ENCODE measurements around the gene TAS2R42.

The TAS2R42 gene, protein sequence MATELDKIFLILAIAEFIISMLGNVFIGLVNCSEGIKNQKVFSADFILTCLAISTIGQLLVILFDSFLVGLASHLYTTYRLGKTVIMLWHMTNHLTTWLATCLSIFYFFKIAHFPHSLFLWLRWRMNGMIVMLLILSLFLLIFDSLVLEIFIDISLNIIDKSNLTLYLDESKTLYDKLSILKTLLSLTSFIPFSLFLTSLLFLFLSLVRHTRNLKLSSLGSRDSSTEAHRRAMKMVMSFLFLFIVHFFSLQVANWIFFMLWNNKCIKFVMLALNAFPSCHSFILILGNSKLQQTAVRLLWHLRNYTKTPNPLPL

GRCh38 chr12:11186837-11187236 is at the start of gene TAS2R42:
TSS of gene TAS2R42 (minus strand) at chr12:11186937. CDS start at chr12:11186937, 0 bp downstream.
- in situ Hi-C loops (cut with MboI; ENCODE audit: low sequenced_read_pairs), result no loop called here

- in situ Hi-C loops (cut with MboI; ENCODE audit: low sequenced_read_pairs), result no loop called here
These were observed 46.8 kb upstream of the TAS2R42 start for GRCh38 chr12:11233532-11233931.

GRCh38 chr12:11228296-11228879 is 41.7 kb upstream of the TAS2R42 start:
- in situ Hi-C loops (cut with MboI; ENCODE audit: low sequenced_read_pairs), result no loop called here

GRCh38 chr12:11227373-11227772 is 40.6 kb upstream of the TAS2R42 start:
- in situ Hi-C loops (cut with MboI; ENCODE audit: low sequenced_read_pairs), result no loop called here

- in situ Hi-C loops (cut with MboI; ENCODE audit: low sequenced_read_pairs), result no loop called here
These were observed 22.4 kb upstream of the TAS2R42 start for GRCh38 chr12:11209113-11209512.

DNA sequence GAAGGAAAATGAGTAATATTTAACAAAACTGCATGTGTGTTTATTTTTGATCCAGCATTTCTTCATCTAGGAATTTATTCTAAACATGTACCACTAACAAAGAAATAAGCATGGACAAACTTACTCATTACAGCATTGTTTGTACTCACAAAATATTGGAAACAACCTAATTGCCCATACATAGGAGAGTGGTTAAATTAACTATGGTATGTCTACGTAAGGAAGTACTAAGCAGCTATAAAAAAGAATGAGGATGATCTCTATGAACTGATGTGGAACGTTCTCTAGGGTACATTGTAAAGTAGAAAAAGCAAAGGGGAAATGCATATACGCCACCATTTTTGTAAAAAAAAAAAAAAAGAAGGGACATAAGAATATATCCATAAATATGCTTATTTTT is 17.4 kb upstream of the TAS2R42 start:
- in situ Hi-C loops (cut with MboI; ENCODE audit: low sequenced_read_pairs), result no loop called here

DNA sequence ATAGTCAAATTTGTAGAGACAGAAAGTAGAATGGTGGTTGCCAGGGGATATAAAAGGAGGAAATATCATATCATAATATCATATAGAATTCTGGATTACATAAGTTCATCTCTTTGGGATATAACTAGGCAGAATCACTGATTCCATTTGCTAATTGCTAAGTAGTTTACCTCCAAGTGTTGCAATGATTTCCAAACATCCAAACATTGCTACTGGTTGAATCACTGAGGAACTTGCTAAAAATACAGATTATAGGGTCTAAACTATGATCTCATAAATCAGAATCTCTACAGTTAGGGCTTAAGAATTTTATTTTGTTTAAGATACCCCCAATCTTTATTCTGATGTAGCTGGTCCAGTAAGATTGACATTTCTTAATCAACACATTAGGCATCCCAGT is 16.1 kb upstream of the TAS2R42 start:
- in situ Hi-C loops (cut with MboI; ENCODE audit: low sequenced_read_pairs), result no loop called here

- in situ Hi-C loops (cut with MboI; ENCODE audit: low sequenced_read_pairs), result no loop called here
These were observed 3.7 kb downstream of the TAS2R42 start for GRCh38 chr12:11183011-11183410.

DNA sequence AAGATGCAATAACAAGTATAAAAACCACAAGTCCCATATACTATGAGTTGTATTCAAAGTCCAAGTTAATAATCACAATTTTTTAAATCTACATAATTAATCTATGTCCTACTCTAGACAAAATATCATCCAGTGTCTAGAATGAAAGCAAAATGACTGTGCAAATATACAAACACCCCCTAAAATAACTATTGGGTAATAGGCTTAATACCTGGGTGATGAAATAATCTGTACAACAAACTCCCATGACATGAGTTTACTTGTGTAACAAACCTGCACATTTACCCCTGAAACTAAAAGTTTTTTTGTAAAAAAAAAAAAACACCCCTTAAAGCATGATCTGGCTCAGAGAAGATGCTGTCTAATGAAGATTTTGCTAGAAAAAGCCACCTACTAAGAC is 4.2 kb downstream of the TAS2R42 start:
- in situ Hi-C loops (cut with MboI; ENCODE audit: low sequenced_read_pairs), result no loop called here

GRCh38 chr12:11178250-11178649 is 8.5 kb downstream of the TAS2R42 start:
- in situ Hi-C loops (cut with MboI; ENCODE audit: low sequenced_read_pairs), result no loop called here

GRCh38 chr12:11174022-11174421 is 12.7 kb downstream of the TAS2R42 start:
- in situ Hi-C loops (cut with MboI; ENCODE audit: low sequenced_read_pairs), result no loop called here

DNA sequence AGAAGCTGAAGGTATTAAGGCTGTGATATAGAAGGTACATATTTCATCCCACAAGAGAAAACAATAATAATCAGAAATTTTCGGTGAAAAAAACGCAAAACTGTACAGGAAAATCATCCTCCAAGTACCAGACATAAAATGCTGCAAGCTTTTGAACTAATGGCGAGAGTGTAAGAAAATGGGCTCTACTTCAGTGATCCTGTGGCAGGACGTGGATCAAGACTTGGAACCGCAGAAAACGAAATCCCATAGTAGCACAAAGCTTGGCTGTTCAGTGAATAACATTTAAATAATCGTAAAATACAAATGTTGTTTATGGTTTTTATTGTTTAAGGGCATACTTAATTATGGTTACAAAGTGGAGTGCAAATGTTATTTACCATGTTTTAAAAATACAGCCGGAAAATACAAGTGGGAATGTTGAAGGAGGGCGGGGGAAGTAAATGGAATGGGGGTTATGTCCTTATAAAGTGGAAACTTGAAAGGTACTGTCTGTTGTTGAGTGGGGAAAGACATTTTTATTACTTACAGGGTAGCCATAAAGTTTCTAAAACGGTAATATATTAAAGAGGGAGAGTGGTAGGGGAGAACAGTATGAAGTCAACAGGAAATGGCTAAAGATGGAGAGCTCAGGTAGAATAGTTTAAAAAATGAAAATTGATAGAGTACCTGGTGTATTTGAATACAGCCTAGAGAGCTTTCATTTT is 14.6 kb downstream of the TAS2R42 start:
- in situ Hi-C loops (cut with MboI; ENCODE audit: low sequenced_read_pairs), result no loop called here

DNA sequence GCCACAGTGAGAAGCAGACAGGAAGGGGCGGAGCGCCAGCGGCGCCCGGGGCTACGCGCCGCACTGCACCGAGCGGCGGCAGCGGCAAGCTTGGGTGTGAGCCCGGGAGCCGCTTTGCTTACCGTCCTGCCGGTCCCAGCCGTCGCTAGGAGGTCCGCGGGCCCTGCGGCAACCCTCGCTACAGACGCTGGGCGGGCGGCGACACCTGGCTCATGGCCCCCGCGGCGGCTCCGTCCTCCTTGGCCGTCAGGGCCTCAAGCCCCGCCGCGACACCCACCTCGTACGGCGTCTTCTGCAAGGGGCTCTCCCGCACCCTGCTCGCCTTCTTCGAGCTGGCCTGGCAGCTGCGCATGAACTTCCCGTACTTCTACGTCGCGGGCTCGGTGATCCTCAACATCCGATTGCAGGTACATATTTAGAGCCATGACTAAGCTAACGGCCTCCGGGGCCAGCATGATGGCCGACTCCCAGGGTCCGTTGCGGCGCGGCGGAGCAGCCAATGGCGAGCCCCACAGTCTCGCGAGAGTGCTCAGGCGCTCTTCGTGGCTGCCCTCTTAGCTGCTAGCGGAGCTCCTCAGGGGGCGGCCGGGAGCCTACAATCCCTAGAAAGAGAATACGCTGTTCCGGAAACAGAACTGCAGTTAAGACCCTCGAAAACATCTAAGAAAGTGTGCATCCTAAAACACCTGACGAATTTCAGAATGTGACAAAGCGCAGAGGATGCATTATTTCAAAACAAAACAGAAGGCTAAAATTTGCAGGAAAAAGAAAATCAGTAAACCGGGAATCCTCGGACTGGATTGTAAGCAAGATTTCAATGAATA is 15.4 kb downstream of the TAS2R42 start, which contains the start of gene SMIM10L1:
Gene SMIM10L1, plus strand, starts transcription at position 50 of the 824 bp plus-strand sequence. Its CDS starts 163 bp downstream, at position 213.
- in situ Hi-C loops (cut with MboI; ENCODE audit: low sequenced_read_pairs), result no loop called here

- in situ Hi-C loops (cut with MboI; ENCODE audit: low sequenced_read_pairs), result no loop called here
These were observed 16.0 kb downstream of the TAS2R42 start for GRCh38 chr12:11170810-11171144.

GRCh38 chr12:11166300-11166699 is 20.4 kb downstream of the TAS2R42 start:
- in situ Hi-C loops (cut with MboI; ENCODE audit: low sequenced_read_pairs), result no loop called here

DNA sequence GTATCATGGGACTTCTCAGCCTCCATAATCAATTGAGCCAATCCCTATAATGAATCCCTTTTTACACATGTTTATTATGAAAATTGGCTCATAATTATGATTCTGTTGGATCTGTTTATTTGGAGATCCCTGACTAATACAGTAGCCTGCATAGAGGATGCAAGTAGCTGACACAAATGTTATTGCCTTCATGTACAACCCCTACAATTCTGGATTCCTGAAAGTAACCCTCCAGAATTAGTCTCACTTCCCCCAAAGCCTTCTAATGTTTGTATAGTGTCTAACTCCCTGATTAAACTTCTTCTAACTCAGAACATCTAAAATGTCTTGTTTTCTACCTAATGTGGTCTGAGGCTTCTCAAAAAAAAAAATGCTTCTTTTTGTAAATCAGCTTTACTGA is 22.4 kb downstream of the TAS2R42 start:
- in situ Hi-C loops (cut with MboI; ENCODE audit: low sequenced_read_pairs), result no loop called here

- in situ Hi-C loops (cut with MboI; ENCODE audit: low sequenced_read_pairs), result no loop called here
These were observed 24.2 kb downstream of the TAS2R42 start for GRCh38 chr12:11162502-11162901.

GRCh38 chr12:11158885-11159444 is 27.8 kb downstream of the TAS2R42 start:
- in situ Hi-C loops (cut with MboI; ENCODE audit: low sequenced_read_pairs), result no loop called here

DNA sequence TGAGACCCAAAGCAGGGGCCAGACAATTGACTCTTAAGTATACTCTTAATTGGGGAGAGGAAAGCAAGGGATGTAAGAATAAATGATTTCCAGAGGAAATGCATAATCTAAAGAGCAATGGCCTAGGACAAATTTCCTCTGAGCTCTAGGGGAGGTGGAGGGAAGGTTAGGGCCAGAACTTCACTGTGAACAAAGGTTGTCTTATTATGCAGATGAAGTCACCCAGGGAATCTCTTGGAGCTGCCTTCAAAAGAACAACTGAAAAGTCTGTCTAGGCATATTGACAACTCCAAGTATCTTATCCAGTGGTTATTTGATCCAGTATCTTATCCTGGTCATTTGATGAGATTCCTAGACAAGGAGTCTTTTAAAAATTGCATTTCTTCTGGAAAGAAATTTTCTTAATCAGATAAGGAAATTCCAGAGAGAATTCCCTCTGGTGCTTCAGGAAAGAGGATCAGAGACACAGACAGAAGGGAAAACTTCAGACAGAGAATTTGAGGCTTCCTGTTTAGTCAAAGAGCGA is 32.3 kb downstream of the TAS2R42 start:
- in situ Hi-C loops (cut with MboI; ENCODE audit: low sequenced_read_pairs), result no loop called here

DNA sequence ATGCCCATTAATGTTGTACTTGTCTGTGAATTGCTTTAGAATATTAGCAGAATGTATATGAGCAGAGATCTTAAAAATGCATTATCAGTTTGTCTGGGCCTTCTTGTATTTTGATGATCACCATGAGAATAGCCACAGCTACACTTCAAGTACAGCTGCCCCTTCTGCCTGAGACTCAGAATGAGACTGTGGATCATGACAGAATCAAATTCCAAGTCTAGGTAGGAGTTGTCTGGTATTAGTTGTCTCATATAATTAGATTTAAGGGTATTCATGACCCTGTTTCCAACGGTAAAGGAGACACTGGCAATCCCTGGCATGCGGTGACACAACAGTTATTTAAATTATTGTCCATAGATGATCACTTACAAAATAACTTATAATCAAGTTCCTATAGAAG is 34.0 kb downstream of the TAS2R42 start:
- in situ Hi-C loops (cut with MboI; ENCODE audit: low sequenced_read_pairs), result no loop called here

DNA sequence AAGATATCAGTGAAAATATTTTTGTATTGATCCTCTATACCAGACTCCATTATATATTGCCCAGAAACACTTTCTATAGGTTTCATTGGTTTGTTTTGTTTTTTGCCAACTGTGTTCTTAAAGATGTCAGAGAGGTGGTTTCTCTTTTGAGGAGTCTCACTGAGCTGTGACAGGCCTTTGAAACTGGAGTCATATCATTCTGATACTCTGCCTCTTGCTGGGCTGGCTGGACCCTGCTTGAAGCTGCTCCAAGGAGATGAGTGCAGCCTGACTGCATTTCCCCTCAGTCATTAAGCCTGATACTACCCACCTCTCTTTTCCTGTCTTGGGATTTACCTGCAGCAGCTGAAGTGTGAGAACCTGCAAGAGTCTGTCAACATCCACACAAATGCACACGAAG is 35.9 kb downstream of the TAS2R42 start:
- in situ Hi-C loops (cut with MboI; ENCODE audit: low sequenced_read_pairs), result no loop called here

Data from hTERT RPE-1 (cell line).